Activated effector memory CD4-positive, alpha-beta T cell treated with anti-CD3 and anti-CD28 coated beads, Interleukin-2, amount 50 U/mL, for 16 hours (primary cell): ENCODE measurements around the gene UCP3.

Experiments used
- DNase-seq: peaks from one replicate; pipeline ENCODE4 v3.0.0-alpha.2; 2020

The UCP3 gene

DNA sequence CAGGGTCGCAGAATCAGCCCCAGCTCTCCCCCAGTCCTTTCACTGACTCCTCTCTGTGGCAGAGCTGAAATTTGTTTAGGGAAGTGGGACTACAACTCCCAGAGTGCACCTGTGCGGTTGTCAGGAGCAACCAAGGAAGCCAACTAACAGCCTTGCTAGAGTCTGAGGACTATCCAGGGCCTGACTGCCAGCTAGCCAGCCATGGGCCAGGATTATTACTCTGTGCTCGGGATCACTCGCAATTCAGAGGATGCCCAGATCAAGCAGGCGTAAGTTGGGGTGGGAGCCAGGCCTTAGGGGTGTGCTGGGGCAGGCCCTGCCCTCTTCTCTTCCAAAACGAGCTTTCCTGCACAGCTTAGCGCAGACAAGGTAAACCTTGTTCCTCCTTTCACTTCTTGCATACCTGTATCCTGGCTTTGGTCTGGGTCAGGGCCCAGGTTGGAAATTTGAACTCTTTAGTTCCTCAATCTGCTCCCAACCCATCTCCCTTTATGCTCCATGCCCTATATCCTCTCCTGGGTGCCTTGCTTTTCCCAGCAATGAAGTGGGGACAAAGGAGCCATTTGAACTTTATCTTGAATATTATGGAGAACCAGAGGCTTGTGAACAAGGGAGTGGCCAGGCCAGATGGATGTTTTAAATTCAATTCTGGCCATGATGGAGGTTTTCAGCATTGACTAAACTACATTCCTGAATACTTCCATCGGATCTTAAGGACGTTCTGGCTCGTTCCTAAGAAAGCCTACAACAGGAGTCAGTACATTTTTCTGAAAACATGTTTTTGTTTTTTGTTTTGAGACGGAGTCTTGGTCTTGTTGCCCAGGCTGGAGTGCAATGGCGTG is 57.8 kb downstream of the UCP3 start, which contains the start of gene DNAJB13:
Gene DNAJB13 (plus strand): TSS at position 158 of the 842 bp plus-strand sequence. CDS start 44 bp downstream, at position 202.
- no peak for DNase-seq
